Raji (cell line): ENCODE results near the gene RAB1B.

Source experiments
- POLR2A ChIP-seq: IDR thresholded peaks from 2 replicates; pipeline ENCODE4 v1.6.1; 2011; ENCODE audit warnings: low read depth, low read length, control low read depth; ENCODE audit not compliant: insufficient read depth

The RAB1B gene

DNA sequence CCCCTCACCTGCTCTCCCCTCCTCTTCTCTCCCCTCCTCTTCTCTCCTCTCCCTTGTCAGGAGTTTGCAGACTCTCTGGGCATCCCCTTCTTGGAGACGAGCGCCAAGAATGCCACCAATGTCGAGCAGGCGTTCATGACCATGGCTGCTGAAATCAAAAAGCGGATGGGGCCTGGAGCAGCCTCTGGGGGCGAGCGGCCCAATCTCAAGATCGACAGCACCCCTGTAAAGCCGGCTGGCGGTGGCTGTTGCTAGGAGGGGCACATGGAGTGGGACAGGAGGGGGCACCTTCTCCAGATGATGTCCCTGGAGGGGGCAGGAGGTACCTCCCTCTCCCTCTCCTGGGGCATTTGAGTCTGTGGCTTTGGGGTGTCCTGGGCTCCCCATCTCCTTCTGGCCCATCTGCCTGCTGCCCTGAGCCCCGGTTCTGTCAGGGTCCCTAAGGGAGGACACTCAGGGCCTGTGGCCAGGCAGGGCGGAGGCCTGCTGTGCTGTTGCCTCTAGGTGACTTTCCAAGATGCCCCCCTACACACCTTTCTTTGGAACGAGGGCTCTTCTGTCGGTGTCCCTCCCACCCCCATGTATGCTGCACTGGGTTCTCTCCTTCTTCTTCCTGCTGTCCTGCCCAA is 7.7 kb downstream of the RAB1B start:
- no peak for TF ChIP-seq POLR2A

DNA sequence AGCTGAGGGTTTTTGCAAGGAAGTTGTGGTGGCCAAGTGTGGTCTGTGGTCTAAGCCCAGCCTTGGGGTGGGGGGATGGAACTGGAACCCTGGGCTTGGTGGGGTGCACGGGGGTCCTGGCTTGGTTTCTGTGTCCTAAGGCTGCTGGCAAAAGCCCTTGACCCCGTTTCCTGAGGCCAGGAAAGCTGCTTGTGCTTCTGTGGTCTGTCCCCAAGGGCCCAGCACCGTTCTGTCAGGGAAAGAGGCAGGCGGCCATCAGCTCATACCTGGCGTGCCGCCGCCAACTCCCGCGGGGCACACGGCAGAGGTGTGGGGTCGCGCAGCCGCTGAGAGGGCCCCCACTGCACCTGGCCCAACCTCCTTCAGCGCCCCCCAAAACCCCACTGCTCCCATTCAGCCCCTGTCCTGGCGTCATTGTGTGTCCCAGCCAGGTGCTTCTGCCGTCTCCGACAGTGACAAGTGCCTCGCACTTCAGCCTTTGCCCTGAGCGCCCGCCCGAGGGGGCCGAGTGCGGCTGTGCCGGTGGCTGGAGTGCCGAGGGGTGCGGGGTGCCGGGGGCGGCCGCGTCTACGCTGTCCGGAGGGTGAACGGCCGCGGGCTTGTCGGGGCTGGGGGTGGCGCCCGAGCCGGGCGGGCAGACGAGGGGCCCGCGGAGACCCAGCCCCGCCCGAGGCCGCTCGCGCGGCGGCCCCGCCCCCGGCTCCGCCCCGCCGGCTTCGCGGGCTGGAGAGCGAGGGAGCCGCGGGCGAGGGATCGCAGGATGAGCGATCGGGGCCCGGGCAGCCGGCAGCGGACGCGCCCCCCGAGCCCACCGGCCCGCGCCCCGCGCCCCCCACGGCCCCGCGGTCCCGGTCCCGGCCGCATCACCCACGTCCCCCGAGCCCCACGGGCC is 9.3 kb downstream of the RAB1B start, which contains the start of gene CNIH2:
CNIH2 (plus strand) TSS at position 705 of the 892 bp plus-strand sequence. CDS start 282 bp downstream, outside the sequence.
- TF ChIP-seq POLR2A = no peak

DNA sequence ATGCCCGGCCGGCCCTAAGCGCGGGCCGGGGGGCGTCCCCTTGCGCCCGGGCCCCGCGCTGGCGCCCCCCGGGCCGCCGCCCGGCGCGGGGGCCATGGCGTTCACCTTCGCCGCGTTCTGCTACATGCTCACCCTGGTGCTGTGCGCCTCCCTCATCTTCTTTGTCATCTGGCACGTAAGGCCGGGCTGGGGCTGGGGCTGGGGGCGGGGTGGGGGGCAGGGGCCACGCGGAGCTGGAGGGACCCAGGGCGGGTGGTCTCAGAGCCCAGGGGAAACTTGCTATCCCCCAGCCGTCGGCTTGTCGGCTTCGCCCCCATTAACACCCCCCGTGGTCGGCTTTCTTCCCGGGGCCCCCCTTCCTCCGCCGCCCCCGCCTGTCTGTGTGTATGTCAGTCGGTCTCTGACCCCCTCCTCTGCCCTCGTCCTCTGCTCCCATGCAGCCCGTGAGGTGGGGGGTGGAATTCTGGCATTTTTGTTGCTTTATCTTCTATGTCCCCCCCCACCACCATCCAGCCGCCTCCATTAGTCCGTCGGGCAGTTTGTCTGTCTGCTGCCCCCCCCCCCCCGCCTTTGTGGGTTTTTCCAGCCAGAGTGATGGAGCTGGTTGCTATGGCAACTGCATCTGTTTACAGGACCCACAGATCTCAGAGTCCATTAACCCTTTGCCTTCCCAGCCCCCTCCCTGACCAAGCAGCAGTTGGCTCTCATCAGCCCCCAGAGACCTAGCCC is 10.1 kb downstream of the RAB1B start:
- TF ChIP-seq POLR2A = no peak

DNA sequence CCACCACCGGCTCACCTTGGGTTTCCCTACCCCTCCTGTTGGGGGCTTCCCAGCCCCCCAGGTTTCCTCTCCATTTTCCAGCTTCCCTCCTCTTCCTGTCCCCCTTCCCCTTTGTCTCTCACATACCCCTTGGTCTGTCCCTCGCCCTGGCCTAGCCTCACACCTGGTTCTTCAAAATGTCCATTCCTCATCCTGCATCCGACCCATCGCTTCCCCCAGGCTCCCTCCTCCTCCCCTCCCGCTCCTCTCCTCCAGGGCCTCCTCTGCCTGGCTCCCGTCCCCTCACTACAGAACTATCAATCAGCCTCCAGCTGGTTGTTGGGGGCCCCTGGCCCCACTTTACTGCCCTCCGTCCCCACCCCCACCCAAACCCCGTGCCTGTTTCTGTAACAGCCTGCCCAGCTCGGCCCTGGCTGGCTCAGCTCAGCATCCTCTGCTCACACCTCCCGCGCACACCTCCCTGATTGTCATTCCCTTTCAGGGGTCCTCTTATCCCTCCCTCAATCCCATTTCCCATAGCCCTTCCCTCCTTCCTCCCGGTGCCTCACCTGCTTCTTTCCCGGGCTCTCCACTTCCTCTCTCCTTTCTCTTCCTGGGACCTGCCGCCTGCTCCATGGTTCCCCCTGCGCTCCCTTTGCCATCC is 10.8 kb downstream of the RAB1B start:
- TF ChIP-seq POLR2A = no peak

DNA sequence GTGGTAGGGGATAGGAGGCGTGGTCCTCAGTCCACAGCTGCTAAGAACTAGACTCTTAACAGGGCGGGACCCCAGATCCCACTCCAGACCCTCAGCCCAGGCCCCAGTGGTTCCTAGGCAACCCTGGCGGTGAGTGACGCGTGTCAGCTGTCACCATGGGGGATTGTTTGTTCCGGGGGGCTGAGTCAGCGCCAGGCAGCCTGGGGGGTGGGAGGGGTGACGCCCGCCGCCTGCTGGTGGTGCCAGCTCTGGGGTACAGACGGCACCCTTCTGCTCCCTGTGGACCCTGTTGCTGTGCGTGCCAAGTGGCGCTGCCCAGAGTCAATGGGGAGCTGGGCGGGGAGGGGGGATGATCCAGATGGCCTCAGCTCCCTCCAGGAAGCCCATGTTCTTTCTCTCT is 12.0 kb downstream of the RAB1B start:
- no peak for TF ChIP-seq POLR2A

DNA sequence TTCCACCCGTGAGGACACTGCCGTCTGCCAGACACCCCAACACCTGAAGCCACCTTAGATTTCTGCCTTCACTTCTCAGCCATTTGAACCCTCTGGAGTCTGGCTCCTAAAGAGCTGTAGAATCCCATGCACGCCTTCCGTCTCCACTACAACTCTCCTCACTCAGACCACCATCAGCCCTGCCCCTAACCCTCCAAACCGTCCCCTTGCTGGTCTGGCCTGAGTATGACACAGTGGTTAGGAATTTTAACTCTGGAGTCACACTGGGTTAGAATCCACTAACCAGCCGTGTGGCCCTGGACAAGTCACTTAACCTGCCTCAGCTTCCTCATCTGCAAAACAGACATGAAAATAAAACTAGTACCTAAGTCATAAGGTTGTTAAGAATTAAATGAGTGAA is 12.6 kb downstream of the RAB1B start:
- TF ChIP-seq POLR2A = no peak

DNA sequence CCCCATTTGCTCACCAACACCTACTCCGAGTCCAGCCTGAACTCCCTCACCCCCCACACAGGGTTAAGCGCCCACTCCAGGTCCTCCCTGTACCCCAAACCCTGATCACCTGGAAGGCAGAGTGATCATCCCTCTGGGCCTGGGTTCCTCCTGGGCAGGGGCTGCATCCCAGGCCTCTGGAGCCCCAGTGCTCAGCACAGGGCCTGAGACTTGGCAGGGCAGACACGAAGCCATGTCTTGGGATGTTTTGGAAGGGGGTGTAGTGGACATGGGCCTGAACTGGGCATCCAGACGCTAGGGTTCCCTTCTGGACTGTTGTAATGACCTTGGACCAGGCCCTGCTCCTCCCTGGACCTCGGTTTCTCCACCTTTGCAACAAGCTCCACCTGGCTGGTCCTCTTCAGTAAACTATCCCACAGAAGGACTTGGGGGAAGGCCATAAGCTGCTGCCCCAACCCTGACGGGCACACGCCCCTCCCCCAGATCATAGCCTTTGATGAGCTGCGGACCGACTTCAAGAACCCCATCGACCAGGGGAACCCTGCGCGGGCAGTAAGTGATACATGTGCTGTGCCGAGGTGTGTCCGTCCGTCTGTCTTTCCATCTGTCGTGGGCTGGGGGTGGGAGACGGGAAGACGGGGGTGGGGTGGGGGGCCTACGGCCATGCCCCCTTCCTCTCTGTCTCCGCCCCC is 13.5 kb downstream of the RAB1B start:
- no peak for TF ChIP-seq POLR2A

DNA sequence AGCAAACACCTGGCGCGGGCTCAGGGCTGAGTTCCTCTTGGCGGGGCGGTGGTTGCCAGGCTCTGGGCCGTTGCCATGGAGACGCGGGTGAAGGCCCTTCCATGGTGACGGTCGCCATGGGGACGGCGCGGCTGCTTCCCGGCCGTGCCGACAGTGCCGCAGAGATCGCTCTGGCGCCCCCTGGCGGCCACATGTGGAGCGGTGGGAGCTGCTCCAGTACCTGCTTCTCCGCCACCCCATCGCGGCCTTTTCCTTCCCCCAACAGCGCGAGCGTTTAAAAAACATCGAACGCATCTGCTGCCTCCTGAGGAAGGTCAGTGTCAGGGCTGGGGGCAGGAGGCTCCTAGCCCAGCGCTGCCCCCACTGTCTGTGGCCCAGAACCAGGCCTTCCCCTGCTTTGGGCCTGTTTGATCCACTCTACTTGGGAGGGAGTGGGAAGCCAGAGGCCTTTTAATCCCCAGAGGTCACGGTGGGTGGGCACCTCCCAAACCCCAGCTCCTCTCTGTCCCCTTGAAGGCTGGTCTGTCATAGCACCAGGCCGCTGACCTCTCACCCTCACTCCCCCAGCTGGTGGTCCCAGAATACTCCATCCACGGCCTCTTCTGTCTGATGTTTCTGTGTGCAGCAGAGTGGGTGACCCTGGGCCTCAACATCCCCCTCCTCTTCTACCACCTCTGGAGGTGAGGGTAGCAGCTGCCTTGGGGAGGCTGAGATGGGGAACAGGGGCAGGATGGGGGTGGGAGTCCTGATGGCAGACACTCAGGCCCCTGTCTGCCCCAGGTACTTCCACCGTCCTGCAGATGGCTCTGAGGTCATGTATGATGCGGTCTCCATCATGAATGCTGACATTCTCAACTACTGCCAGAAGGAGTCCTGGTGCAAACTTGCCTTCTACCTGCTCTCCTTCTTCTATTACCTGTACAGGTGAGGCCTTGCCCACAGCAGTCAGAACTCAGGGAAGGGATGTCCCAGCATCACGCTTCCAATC is 14.3 kb downstream of the RAB1B start:
- peak; percentile 62 for TF ChIP-seq POLR2A

DNA sequence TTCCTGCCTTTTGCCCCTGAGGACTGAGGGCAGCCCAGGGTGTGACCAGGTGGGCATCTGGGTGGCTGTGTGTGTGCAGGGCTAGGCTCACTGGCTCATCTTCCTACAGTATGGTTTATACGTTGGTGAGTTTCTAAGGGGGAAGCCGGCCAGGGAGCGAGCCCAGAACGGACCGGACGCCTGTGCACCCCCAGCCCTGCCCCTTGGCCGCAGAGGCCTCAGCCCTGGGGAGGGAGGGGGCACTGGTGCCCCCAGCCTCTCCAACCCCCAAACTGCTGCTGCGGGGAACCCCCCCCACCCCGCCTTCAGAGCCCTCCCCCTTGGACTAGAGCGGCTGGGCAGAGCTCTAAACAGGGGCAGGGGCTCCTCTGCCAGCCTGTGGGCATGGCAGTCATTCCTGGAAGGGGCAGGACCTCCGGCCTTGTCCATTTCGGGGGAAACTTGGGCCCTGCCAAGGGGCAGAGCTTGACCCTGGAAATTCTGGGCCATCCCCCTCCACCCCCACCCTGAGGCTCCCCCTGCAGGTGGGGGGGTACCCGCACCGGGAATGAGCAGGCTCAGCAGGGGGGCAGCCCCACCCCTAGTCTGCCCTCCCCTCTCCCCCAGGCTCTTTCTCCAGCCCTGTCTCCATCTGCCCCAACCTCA is 15.1 kb downstream of the RAB1B start:
- no peak for TF ChIP-seq POLR2A

DNA sequence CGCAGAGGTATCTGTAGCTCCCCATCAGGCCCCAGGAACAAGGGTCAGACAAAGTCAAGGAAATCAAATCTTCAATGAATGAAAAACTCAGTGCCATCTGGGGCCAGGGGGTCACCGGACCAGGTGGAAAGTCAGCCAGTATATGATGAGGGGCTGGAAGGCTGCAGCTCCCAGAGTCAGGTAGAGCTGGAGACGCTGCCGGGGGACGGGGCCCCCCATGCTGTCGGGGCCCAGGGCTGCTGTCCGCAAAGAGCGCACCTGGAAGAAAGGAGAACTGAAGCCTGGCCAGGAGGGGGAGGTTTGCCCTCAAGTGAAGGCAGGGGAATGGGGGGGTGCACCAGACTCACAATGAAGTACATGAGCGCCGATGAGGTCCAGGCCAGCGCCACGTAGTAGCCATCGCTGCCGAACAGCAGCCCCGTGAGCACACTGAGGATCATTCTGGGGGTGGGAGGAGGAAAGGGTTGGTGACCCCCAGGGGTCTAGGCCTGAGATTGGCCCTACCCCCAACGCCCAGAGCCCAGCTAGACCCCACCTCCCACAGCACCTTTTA is 16.2 kb downstream of the RAB1B start:
- TF ChIP-seq POLR2A = no peak

DNA sequence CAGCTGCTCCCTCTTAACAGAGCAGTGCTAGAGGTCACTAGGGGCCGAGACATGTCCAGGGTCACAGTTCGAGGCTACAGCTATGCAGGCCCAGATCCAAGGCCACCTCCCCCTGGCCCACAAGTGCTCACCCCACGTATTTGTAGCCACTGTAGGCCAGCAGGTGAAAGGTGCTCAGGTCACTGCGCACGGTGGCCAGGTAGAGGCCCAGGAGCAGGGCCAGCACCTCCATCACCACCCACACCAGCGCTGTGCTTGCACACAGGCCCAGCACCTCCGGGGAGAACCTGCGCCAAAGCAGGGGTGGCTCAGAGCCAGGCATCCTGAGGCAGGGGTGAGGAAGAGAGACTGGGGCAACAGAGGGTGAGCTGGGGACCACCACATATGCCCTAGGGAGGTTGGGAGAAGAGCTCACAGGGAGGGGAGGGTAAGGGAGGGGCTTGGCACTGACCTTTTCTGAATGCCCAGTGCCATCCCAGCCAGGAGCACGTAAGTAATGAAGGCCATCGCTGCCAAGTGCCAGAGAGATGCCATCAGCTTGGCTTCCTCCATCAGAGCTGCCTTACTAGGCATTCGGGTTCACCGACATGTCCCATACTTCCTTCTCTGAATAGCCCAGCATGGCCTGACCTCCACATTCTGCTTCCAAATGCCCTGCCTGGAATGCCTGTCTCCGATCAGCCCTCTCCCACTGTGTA is 17.0 kb downstream of the RAB1B start:
- TF ChIP-seq POLR2A = no peak

DNA sequence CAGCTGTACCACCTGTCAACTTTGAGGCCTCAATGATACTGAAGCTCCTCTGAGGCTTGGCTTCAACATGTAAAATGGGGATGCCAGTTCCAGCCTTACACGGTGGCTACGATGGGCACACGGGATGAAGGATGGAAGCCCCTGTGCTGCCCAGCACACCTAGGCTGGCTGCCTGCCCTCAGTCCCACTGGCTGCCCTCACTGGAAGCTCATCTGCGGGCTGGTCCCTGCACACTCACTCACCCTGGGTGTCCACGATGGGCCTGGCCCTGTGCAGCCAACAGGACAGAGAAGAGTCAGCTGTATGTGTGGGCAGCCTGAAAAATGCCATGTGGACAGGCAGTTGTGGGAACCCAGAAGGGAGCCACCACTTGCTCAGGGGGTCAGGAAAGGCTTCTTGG is 18.3 kb downstream of the RAB1B start:
- no peak for TF ChIP-seq POLR2A
